NCI-H128 (cell line): ENCODE data around the gene LHPP.

ENCODE experiments used
- DNase-seq: peaks from one replicate; lab custom pipeline; 2025; ENCODE audit not compliant: unreplicated experiment; lab: John Stamatoyannopoulos, UW

Gene LHPP

GRCh38 chr10:124653811-124654651 is 192.4 kb downstream of the LHPP start:
- DNase-seq, result no peak

GRCh38 chr10:124654686-124655085 is 193.1 kb downstream of the LHPP start:
- no peak for DNase-seq

GRCh38 chr10:124655191-124656112 is 193.8 kb downstream of the LHPP start:
- no peak for DNase-seq

GRCh38 chr10:124656113-124656490 is 194.5 kb downstream of the LHPP start:
- DNase-seq, result no peak

- DNase-seq, result no peak
Measured at GRCh38 chr10:124656541-124656940, 194.9 kb downstream of the LHPP start.

GRCh38 chr10:124657806-124658205 is 196.2 kb downstream of the LHPP start:
- no peak for DNase-seq

- no peak for DNase-seq
Measured at GRCh38 chr10:124658591-124659242, 197.1 kb downstream of the LHPP start.

- DNase-seq, result no peak
Measured at GRCh38 chr10:124659380-124659779, 197.8 kb downstream of the LHPP start.

GRCh38 chr10:124660404-124661125 is 198.9 kb downstream of the LHPP start:
- DNase-seq, result no peak

- no peak for DNase-seq
Measured at GRCh38 chr10:124661660-124662180, 200.1 kb downstream of the LHPP start.

- DNase-seq, result no peak
Measured at GRCh38 chr10:124663228-124663627, 201.6 kb downstream of the LHPP start.
